ENCODE results near the gene ACTL9. TPM values are rescaled to one million over a fixed set of nuclear protein-coding genes. Genes with fewer than 3 reads are reported as not detected.

ACTL9 gene
- total and polyA plus RNA-seq, 2 donors from 2014 or later: not detected

DNA sequence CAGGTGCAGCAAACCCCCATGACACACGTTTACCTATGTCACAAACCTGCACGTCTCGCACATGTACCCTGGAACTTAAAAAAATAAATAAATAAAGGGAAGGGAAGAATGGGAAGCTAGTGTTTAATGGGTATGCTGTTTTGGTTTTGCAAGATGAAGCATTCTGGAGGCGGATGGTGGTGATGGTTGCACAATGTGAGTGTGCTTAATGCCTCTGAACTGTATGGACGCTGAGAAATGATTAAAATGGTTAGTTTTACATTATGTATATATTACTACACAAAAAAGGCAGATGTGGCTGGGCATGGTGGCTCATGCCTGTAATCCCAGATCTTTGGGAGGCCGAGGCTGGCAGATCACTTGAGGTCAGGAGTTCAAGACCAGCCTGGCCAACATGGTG is 50.4 kb downstream of the ACTL9 start:
- H3K4me3 ChIP-seq (ENCODE audit: low read length in 3 of 3): no peak overlapping the region
- no peak for TF ChIP-seq CTCF (IDR thresholded peaks at IDR 0.05; ENCODE audit: borderline replicate concordance, extremely low read depth, insufficient read depth)
- H3K27ac ChIP-seq (ENCODE audit: low read depth in 2 of 2, low read length in 2 of 2): no peak overlapping the region
- no peaks in the 10 kb centered on the region for H3K4me1 ChIP-seq (ENCODE audit: control insufficient read depth in 2 of 3, insufficient read depth in 2 of 3, low read depth in 1 of 3, low read length in 3 of 3)
- H3K36me3 ChIP-seq (ENCODE audit: control insufficient read depth in 2 of 3, insufficient read depth in 3 of 3, low read length in 3 of 3): no peaks in the 10 kb centered on the region
- FAIRE-seq (no peak), DNase-seq (no peak)
- intact Hi-C loops (cut with DNase I): no loop called here
- no peaks in the 10 kb centered on the region for H3K9me3 ChIP-seq (ENCODE audit: control insufficient read depth in 2 of 3, insufficient read depth in 1 of 3, low read length in 3 of 3)
- no peaks in the 10 kb centered on the region for H3K27me3 ChIP-seq (ENCODE audit: control insufficient read depth, insufficient read depth, low read length)
- no peak overlapping the region for H3K9ac ChIP-seq (ENCODE audit: low read length in 3 of 3)

Other genes starting within 250 kb of the ACTL9 start
- gene PRAM1, start 196.2 kb downstream of the ACTL9 start, total RNA-seq: 4.6 TPM
- gene PRAM1, start 196.2 kb downstream of the ACTL9 start, polyA plus RNA-seq (ENCODE audit: insufficient read depth, low read depth, low replicate concordance): 0.99 TPM
- gene ZNF414, start 184.6 kb downstream of the ACTL9 start, total RNA-seq: 29.6 TPM
- 20.4 TPM for gene ZNF414, start 184.6 kb downstream of the ACTL9 start, polyA plus RNA-seq (ENCODE audit: insufficient read depth, low read depth, low replicate concordance)
- 35.8 TPM for gene MYO1F, start 121.4 kb downstream of the ACTL9 start, total RNA-seq
- gene MYO1F, start 121.4 kb downstream of the ACTL9 start, polyA plus RNA-seq (ENCODE audit: insufficient read depth, low read depth, low replicate concordance): 1.7 TPM
- 48.8 TPM for gene ADAMTS10, start 88.1 kb downstream of the ACTL9 start, total RNA-seq
- 8.9 TPM for gene ADAMTS10, start 88.1 kb downstream of the ACTL9 start, polyA plus RNA-seq (ENCODE audit: insufficient read depth, low read depth, low replicate concordance)
- gene NFILZ, start 68.2 kb downstream of the ACTL9 start, total RNA-seq: not detected
- gene NFILZ, start 68.2 kb downstream of the ACTL9 start, polyA plus RNA-seq (ENCODE audit: insufficient read depth, low read depth, low replicate concordance): not detected
- not detected for gene OR2Z1, start 22.8 kb upstream of the ACTL9 start, total RNA-seq
- gene OR2Z1, start 22.8 kb upstream of the ACTL9 start, polyA plus RNA-seq (ENCODE audit: insufficient read depth, low read depth, low replicate concordance): not detected
- gene ZNF558, start 133.5 kb upstream of the ACTL9 start, total RNA-seq: 28.5 TPM
- gene ZNF558, start 133.5 kb upstream of the ACTL9 start, polyA plus RNA-seq (ENCODE audit: insufficient read depth, low read depth, low replicate concordance): 7.5 TPM
- gene MBD3L1, start 133.6 kb upstream of the ACTL9 start, total RNA-seq: not detected
- not detected for gene MBD3L1, start 133.6 kb upstream of the ACTL9 start, polyA plus RNA-seq (ENCODE audit: insufficient read depth, low read depth, low replicate concordance)